GM19351 (cell line): ENCODE measurements around the gene ACSS1.

Experiments
- ATAC-seq: cut with Tn5 transposase; IDR thresholded peaks from one replicate; pipeline ENCODE4 v1.9.1; 2021; ENCODE audit warnings: mild to moderate bottlenecking, moderate library complexity; ENCODE audit not compliant: unreplicated experiment

Gene ACSS1

GRCh38 chr20:24980291-24981053 lies 77.5 kb downstream of the ACSS1 start:
- no peak for ATAC-seq

DNA sequence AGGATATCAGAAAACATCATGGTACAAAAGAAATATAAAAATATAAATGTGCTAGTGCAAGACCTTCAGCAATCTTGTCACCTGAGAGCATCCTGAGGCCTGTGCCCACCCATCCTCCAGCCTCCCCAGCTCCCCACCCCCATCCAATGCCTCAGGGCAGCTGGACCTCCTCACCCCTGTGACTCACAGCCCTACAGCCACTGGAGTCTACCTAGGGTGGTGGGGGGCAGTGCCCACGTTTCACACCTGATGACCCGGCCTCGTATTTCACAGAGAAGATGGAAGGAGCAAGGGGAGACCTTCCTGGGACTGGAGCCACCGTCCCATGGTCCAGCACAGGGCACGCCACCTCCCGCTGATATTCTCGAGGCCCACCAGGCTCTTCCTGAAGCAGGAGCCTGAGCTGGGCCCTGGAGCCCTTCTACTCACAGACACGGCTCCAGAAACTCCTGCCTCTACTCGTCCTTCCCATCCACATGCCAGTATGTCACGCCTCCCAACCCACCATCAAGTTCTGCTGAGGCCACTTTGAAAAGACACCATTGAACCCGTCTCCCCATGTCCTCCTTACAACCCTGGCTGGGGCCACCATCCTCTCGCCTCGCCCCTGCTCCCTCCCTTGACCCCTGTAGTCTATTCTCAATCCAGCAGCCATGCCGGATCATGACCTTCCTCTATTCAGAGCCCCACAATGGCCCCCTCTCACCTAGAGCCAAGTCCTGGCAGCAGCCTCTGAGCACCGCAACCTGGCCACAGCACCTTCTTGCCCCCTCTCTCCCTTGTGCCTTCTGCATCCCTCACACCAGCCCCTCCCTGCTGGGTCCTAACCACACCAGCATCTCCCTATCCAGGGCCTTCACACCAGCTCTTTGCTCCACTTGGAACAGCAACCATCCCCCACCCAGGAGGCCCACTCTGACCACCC lies 78.6 kb downstream of the ACSS1 start:
- ATAC-seq: no peak

GRCh38 chr20:24978513-24978912 lies 79.4 kb downstream of the ACSS1 start:
- ATAC-seq: no peak

- no peak for ATAC-seq
These were observed 80.1 kb downstream of the ACSS1 start for GRCh38 chr20:24977797-24978196.

DNA sequence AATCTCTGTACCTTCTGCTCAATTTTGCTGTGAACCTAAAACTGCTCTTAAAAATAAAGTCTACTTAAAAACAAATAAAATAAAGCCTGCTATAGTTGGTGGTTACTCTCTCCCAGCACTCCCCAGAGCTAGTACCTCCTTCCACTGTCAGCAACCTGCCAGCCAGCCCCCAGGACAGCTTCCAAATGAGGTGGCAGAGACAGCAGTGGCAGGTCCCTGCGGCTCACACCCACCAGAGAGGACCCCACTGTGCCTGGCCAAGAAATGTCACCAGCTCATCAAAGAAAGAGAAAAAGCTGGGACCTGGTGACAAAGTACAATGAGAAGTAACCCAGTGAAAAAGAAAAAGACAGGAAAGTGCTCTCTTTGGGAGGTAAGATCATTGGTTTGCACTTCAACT lies 80.6 kb downstream of the ACSS1 start:
- no peak for ATAC-seq

- no peak for ATAC-seq
These were observed 85.6 kb downstream of the ACSS1 start for GRCh38 chr20:24972341-24972740.

DNA sequence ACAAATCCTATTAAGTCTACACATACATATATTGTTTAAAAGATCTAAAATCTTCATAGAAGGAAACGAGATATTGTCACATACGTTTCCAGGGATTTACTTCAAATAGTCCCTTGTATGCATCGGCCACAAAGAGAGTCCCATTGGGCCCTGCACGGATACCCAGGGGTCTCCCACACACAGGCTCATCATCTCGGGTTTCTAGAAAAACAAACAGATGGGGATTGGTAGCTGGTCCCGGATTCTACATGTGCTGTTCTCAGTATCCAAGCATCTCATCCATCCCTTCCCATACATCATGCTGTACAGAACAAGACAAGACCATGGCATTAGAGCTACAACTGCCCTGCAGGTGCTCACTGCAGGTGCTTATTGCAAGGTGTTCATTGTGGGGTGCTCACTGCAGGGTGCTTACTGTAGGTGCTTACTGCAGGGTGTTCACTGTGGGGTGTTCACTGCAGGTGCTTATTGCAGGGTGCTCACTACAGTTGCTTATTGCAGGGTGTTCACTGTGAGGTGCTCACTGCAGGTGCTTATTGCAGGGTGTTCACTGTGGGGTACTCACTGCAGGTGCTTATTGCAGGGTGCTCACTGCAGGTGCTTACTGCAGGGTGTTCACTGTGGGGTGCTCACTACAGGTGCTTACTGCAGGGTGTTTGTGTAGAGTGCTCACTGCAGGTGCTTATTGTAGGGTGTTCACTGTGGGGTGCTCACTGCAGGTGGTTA lies 86.4 kb downstream of the ACSS1 start:
- ATAC-seq: no peak

GRCh38 chr20:24970754-24971153 lies 87.2 kb downstream of the ACSS1 start:
- no peak for ATAC-seq

DNA sequence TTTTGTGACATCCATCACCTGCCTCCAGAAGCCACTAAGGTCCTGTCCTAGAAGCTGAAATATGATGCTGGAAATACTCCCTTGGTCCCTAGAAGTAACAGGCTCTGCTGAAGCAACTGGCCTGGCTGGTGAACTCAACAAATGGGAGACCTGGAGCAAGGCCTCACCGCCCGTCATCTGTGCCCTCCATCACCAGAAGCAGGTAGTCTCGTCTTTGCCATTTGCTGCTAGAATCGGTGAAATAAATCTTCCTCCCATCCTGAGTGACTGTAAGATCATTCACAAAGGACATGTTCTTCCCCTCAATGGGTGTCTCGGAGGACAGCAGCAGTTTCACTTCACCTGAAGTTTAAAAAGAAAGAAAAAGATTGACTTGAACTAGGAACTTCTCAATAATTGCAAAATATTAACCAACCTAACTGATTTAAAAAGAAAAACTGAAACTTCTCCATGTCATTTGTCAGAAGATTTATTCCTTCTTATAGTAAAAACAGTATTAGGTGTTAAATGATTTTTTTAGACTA lies 87.8 kb downstream of the ACSS1 start:
- no peak for ATAC-seq

DNA sequence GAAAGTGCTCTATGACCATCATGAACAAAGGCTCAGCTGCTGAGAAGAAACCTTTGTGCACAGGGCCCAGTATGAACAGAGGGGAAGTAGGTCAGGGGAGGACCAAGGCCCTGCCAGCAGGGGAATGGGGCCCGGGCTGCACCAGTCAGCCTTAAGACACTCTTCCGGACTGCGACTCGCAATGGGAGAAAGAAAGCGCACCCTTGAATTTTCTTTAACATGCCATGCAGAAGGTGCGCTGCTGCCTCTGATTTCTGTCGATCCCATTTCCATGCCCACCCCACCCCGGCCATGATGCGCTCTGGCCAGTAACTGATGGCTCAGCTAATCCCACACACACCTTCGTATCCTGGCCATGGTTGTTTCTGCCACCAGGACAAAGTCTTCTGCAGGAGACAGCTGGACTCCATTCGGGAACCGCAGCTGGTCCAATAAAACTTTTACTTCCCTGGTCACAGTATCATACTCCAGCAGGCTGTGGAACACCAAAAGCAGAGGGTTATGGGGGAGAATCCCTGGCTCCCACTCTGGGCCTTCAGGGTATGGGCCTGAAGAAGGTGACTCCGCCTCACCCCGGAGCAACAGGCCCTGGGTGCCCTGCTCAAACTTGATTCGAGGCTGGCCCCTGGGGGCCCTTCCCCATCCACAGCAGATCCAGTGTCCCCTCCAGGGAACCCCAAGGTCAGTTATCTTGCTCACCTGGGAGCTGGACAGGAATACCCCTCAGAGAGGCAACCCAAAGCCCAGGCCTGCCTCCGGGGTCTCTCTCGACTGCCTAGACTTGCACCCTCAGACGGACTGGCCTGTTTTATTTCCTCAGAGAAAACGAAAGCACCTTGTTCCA lies 88.5 kb downstream of the ACSS1 start:
- ATAC-seq: no peak

GRCh38 chr20:24968278-24968800 lies 89.6 kb downstream of the ACSS1 start:
- no peak for ATAC-seq

GRCh38 chr20:24966317-24967012 lies 91.5 kb downstream of the ACSS1 start:
- ATAC-seq: no peak

GRCh38 chr20:24965065-24965919 lies 92.6 kb downstream of the ACSS1 start:
- no peak for ATAC-seq

DNA sequence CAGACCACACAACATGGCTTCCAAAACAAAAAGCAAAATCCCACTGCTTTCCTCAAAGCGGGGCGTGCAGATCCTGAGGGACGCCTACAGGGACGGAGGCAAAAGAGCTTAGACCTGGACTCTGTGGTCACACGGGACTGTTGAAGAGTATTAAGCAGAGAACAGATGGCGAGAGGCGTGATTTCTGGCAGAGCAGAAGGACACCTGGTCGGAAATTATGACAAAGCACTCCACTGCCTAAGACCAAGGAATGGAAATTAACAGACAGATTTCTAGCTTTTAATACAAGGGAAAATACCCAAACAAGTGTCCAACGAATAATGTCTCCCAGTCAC lies 93.5 kb downstream of the ACSS1 start:
- ATAC-seq: no peak

- ATAC-seq: no peak
These were observed 94.0 kb downstream of the ACSS1 start for GRCh38 chr20:24963672-24964505.

GRCh38 chr20:24962510-24962909 lies 95.4 kb downstream of the ACSS1 start:
- ATAC-seq: no peak

GRCh38 chr20:24962182-24962492 lies 95.8 kb downstream of the ACSS1 start:
- no peak for ATAC-seq
